ENCODE results near the gene SOCS2.
A peak's percentile ranks its signal among the peaks of the same experiment; 100 is the strongest.

Gene SOCS2

GRCh38 chr12:93591137-93591868 is 18.8 kb downstream of the SOCS2 start:
- in situ Hi-C loops (cut with MboI; ENCODE audit: low sequenced_read_pairs, unreplicated experiment): no loop called here
- peak; percentile 66 for DNase-seq (ENCODE audit: low spot score)
- no peak for TF ChIP-seq CTCF (IDR thresholded peaks at IDR 0.05; ENCODE audit: borderline replicate concordance, control extremely low read depth, extremely low read depth, insufficient read depth, missing control alignments)

DNA sequence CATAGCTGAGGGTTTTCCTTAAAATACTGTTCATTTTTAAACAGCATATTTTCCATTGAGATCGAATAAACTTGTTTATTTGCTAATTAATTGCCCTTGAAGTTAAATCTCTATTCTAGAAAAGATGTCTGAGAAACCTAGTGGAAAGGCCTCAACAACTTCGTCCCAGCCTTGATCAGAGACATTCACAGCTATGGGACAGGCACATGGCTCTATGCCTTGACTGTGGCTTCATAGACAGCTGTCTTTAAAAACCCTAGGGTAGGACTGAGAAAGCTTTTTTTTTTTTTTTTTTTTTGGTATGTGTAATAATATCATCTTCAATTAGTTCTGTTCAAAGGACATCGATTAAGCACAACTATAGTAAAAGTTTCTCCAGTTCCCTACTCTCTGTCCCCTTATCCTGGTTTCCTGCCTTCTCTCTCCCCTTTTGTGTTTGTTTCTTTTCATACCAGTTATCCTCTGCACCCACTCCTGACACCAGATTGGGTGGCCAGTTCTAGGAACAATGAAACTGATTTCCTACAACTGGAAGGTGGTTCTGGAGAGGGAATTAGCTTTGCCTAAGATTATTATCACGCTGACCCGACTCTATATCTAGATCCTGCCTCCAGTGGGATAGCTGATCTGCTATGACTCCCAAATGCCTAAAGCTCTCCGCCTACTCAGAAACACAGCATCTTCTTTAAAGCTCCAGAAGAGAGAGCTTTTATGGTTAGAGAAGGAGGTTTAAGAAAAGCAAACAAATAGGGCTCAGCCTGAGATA is 20.3 kb downstream of the SOCS2 start:
- TF ChIP-seq CTCF (IDR thresholded peaks at IDR 0.05; ENCODE audit: borderline replicate concordance, control extremely low read depth, extremely low read depth, insufficient read depth, missing control alignments): no peak
- in situ Hi-C loops (cut with MboI; ENCODE audit: low sequenced_read_pairs, unreplicated experiment): no loop called here
- DNase-seq (ENCODE audit: low spot score): no peak

DNA sequence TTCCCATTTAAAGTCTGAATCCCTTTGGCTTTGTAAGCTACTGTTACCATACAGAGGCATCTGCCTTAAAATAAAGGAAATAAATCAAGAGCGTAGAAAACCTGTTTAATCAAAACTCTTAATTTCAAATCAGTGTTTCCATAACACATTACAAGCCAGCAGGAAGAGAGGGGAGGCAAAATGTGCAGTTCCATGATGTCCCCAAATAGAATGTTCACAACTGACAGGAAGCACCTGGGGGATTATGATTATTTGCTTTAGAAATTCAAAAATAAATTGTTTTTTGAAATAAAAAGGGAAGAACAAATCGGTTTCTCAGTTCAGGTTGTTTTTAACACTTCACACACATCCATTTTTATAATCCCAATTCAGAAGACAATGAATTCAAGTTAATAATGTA is 21.4 kb downstream of the SOCS2 start:
- in situ Hi-C loops (cut with MboI; ENCODE audit: low sequenced_read_pairs, unreplicated experiment): no loop called here
- DNase-seq (ENCODE audit: low spot score): no peak
- no peak for TF ChIP-seq CTCF (IDR thresholded peaks at IDR 0.05; ENCODE audit: borderline replicate concordance, control extremely low read depth, extremely low read depth, insufficient read depth, missing control alignments)

GRCh38 chr12:93594766-93595311 is 22.4 kb downstream of the SOCS2 start:
- in situ Hi-C loops (cut with MboI; ENCODE audit: low sequenced_read_pairs, unreplicated experiment): no loop called here
- DNase-seq (ENCODE audit: low spot score): no peak
- no peak for TF ChIP-seq CTCF (IDR thresholded peaks at IDR 0.05; ENCODE audit: borderline replicate concordance, control extremely low read depth, extremely low read depth, insufficient read depth, missing control alignments)

DNA sequence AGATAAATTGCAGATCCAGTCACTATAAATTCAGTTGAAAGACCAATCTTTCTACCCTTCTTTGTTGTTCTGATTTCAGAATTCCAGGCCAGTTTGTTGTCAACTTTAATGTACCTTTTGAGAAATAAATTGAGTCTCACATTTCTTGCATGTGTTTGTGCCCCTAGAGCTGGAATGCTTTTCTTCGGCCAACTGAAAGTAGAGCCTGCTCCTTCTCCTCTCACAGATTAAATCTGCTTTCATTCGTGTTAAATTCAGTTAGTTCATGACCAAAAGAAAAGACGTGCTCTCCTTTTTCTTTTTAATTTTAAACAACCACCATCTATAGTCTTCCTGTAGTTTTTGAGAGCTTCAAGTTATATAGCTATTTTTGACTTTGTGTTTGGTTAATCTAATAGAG is 22.9 kb downstream of the SOCS2 start:
- TF ChIP-seq CTCF (IDR thresholded peaks at IDR 0.05; ENCODE audit: borderline replicate concordance, control extremely low read depth, extremely low read depth, insufficient read depth, missing control alignments): no peak
- no peak for DNase-seq (ENCODE audit: low spot score)
- in situ Hi-C loops (cut with MboI; ENCODE audit: low sequenced_read_pairs, unreplicated experiment): no loop called here

DNA sequence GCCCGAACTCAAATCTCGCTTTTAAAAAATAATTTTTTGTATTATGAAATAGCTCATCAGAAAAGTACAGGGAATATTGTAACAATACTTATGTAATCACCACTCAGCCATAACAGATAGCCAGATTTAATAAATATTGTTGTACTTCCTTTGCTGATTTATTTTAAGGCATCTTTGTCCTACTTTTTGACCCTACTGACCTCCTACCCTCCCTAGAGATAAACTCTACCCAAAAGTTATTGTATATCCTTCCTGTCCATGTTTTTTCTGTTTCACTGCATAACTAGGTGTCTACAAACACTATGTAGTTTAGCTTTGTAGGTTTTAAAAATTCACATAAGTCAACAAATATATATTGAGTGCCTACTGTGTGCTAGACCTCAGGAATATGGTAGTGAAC is 25.1 kb downstream of the SOCS2 start:
- in situ Hi-C loops (cut with MboI; ENCODE audit: low sequenced_read_pairs, unreplicated experiment): no loop called here
- no peak for DNase-seq (ENCODE audit: low spot score)
- no peak for TF ChIP-seq CTCF (IDR thresholded peaks at IDR 0.05; ENCODE audit: borderline replicate concordance, control extremely low read depth, extremely low read depth, insufficient read depth, missing control alignments)

All from GM13976 (cell line).